ENCODE data around the gene CPNE1. TPM values are rescaled to one million over a fixed set of nuclear protein-coding genes. Genes with fewer than 3 reads are reported as not detected.

CPNE1 gene
- total RNA-seq, 1 experiment from 2014 or later, result 155 TPM

DNA sequence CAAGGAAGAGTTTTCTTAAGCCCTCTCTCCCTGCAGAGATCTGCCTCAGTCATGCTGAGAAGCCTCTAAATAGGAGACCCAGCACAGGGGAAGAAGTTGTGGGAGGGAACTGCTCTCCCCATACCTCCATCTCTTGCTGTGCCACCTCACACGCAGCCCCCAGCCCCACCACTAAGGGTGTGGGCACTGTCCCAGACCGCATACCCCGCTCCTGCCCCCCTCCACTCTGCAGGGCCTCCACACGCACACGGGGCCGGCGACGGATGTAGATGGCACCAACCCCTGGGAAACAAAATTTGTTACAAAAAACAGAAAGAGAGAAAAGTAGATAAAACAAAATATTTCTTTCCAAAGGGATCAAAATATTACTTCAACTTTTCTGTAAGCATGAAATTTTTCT lies 10.2 kb upstream of the CPNE1 start:
- no CpG with 5 or more reads among the region's 8 CpGs for WGBS (ENCODE audit: extremely low coverage, insufficient read length, low lambda C conversion rate)
- Histone ChIP-seq H3K27ac (ENCODE audit: insufficient read length, low read depth, low read length) (no peak overlapping the region), H3K4ac (ENCODE audit: low read depth, low read length) (no peak overlapping the region), H2AFZ (ENCODE audit: low read length) (no peak overlapping the region), H3K18ac (ENCODE audit: insufficient read length, low read depth, low read length) (no peak overlapping the region), H3K23me2 (ENCODE audit: insufficient read length, low read depth, low read length, poor library complexity, severe bottlenecking) (no peaks in the 10 kb centered on the region), H4K8ac (replicated peaks; ENCODE audit: insufficient read length, low read depth, low read length) (no peak overlapping the region), H3K23ac (ENCODE audit: insufficient read length, low read depth, low read length) (no peak overlapping the region), H2BK15ac (ENCODE audit: low read depth, low read length) (no peak overlapping the region), H2BK120ac (ENCODE audit: low read depth, low read length, poor library complexity, severe bottlenecking) (no peak overlapping the region), H3T11ph (ENCODE audit: low read length) (no peak overlapping the region), H3K9ac (ENCODE audit: extremely low read depth, insufficient read length, low read length) (no peak overlapping the region), H3K14ac (ENCODE audit: insufficient read depth, low read length) (no peak overlapping the region), H2BK5ac (ENCODE audit: insufficient read length, low read length) (no peak overlapping the region), H3K4me1 (ENCODE audit: insufficient read depth, low read length) (no peaks in the 10 kb centered on the region), H3K4me2 (ENCODE audit: insufficient read depth, insufficient read length, low read length) (no peak overlapping the region), H3K27me3 (ENCODE audit: insufficient read depth, low read length) (no peaks in the 10 kb centered on the region), H3K9me3 (ENCODE audit: control insufficient read depth, low read depth, low read length) (no peaks in the 10 kb centered on the region), H2AK5ac (ENCODE audit: insufficient read length, low read length) (no peak overlapping the region), H3K56ac (ENCODE audit: insufficient read length, low read depth, low read length) (no peak overlapping the region), H4K5ac (ENCODE audit: insufficient read length, low read depth, low read length) (no peak overlapping the region), H4K20me1 (ENCODE audit: control insufficient read depth, insufficient read depth, insufficient read length) (no peaks in the 10 kb centered on the region), H2BK20ac (ENCODE audit: low read depth, low read length, poor library complexity, severe bottlenecking) (no peak overlapping the region), H3K79me1 (ENCODE audit: insufficient read depth, low read depth, low read length, poor library complexity, severe bottlenecking) (no peaks in the 10 kb centered on the region), H4K91ac (ENCODE audit: insufficient read length, low read depth, low read length) (no peak overlapping the region), H2BK12ac (ENCODE audit: insufficient read length, low read depth, low read length) (no peak overlapping the region), H3K79me2 (ENCODE audit: insufficient read depth, low read length) (no peaks in the 10 kb centered on the region)
- peaks cover 5 to 29% (median 27%) of the 10 kb centered on the region in 3 experiments for H3K36me3 Mint-ChIP-seq (ENCODE audit: insufficient read depth in 1 of 3, low read depth in 3 of 3)
- no peaks in the 10 kb centered on the region for H3K27me3 Mint-ChIP-seq (ENCODE audit: low read depth)
- H3K27ac Mint-ChIP-seq, result no peak overlapping the region
- DNase-seq, result no peak
- TF ChIP-seq, protein P1, sequence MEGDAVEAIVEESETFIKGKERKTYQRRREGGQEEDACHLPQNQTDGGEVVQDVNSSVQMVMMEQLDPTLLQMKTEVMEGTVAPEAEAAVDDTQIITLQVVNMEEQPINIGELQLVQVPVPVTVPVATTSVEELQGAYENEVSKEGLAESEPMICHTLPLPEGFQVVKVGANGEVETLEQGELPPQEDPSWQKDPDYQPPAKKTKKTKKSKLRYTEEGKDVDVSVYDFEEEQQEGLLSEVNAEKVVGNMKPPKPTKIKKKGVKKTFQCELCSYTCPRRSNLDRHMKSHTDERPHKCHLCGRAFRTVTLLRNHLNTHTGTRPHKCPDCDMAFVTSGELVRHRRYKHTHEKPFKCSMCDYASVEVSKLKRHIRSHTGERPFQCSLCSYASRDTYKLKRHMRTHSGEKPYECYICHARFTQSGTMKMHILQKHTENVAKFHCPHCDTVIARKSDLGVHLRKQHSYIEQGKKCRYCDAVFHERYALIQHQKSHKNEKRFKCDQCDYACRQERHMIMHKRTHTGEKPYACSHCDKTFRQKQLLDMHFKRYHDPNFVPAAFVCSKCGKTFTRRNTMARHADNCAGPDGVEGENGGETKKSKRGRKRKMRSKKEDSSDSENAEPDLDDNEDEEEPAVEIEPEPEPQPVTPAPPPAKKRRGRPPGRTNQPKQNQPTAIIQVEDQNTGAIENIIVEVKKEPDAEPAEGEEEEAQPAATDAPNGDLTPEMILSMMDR (conservative IDR thresholded peaks at IDR 0.05), result no peak
- no peaks in the 10 kb centered on the region for H3K9me3 Mint-ChIP-seq
- no peak overlapping the region for H3K4me3 Mint-ChIP-seq
- no peaks in the 10 kb centered on the region for H3K4me1 Mint-ChIP-seq

Data from H9 (cell line).